Peyer's patch (tissue), 4 donors: ENCODE data around the gene NT5C1A.

Source experiments
- CTCF ChIP-seq, 6 experiments: fragments of 450-650 bp in 4 of 6; fragments of 200-600 bp in 2 of 6; sonication (generic) in 1 of 6; IDR thresholded peaks; one replicate each; pipeline ENCODE4 v1.5.1; 2017 to 2019; ENCODE audit warnings: antibody characterized with exemption in 6 of 6, mild to moderate bottlenecking in 3 of 6, moderate library complexity in 1 of 6
- POLR2A ChIP-seq, 2 donors: fragments of 450-650 bp; IDR thresholded peaks; one replicate each; pipeline ENCODE4 v1.5.1; 2017; ENCODE audit warnings: antibody characterized with exemption in 2 of 2, mild to moderate bottlenecking in 2 of 2, moderate library complexity in 2 of 2

GRCh38 chr1:39701049-39701439 is 29.1 kb upstream of the NT5C1A start:
- no peak for TF ChIP-seq CTCF (IDR thresholded peaks at IDR 0.05)
- no peak for TF ChIP-seq POLR2A (IDR thresholded peaks at IDR 0.05)
